HG03045 (cell line): ENCODE results near the gene ARHGAP26.

Source experiments
- ATAC-seq: cut with Tn5 transposase; IDR thresholded peaks from one replicate; pipeline ENCODE4 v1.9.1; 2021; ENCODE audit warnings: mild to moderate bottlenecking, moderate library complexity; ENCODE audit not compliant: unreplicated experiment

Gene ARHGAP26

GRCh38 chr5:143148771-143149170, 378.6 kb downstream of the ARHGAP26 start:
- no peak for ATAC-seq

- ATAC-seq = no peak
These were observed 379.6 kb downstream of the ARHGAP26 start for GRCh38 chr5:143149759-143150158.

DNA sequence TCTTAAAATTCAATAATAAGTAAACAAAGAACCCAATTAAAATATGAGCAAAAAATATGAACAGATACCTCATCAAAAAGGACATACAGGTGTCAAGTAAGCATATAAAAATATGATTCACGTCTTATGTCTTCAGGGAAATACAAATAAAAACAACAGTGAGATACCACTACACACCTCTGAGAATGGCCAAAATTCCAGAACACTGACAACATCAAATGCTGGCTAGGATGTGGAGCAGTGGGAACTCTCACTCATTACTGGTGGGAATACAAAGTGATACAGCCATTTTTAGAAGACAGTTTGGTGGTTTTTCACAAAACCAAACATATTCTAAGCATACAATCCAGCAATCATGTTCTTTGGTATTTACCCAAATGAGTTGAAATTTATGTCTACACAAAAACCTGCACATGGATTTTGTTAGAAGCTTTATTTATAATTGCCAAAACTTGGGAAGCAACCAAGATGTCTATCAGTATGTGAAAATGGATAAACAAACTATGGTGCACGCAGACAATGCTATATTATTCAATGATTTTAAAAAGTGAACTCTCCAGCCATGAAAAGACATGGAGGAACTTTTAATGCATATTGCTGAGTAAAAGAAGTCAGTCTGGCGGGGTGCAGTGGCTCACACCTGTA, 381.0 kb downstream of the ARHGAP26 start:
- no peak for ATAC-seq

- ATAC-seq = no peak
These were observed 382.3 kb downstream of the ARHGAP26 start for GRCh38 chr5:143152445-143152844.

GRCh38 chr5:143153332-143154119, 383.3 kb downstream of the ARHGAP26 start:
- ATAC-seq = no peak

DNA sequence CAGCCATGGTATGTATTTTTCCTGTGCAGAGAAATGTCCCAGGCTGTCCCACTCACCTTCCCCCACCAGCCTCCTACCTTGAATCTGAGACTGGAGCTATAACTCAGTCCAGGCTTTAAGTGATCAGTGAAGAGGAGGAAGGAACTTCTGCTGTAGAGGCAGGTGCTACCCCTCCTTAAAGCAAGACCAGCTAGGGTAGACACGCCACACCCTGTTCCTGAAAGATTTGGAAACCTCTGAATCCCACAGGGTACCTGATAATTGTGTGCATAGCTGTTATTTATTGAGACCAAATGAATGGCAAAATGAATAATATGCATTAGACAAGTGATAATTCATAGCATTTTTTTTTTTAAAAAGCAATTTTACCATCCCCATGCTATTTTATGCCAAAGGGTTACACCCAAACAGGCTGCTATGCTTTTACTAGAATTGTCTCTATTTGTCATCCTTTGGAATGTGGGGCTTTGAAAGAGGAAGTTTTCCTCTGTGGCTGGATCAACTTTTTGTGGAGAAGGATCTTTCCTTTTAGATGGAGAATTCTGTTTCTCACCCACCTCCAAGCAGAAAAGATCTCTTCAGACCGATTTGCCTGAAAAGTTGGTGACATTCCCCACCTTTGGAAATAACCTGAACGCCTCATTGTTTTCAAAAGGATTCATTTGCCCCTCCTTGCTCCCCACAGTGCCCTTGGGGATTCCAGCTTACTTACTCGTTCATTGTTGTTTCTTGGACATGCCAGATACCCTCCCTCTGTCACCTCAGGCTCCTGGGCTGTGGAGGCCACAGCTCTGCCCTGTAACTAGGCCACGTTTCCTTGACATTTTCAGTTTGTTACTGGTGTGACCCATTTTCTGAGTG, 384.6 kb downstream of the ARHGAP26 start:
- ATAC-seq = no peak

DNA sequence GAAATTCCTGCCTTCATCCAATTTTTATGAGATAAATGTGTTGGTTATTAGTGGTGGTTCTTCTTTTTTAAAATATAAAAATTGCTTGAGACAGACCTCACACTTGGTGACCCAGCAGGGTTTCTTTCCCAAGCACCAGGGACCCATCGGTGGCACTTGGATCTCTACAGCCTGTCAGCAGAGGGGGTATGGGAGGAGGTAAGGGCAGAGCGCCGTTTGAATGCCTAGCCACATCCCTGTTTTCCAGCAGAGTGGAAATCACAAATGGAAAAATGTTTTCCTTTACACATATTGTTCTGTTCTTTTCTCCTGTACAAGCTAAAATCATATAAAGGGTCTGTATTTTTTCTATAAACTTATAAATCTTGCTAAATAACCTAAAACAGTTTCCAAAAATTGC, 385.3 kb downstream of the ARHGAP26 start:
- no peak for ATAC-seq

GRCh38 chr5:143156086-143156485, 385.9 kb downstream of the ARHGAP26 start:
- ATAC-seq = no peak

DNA sequence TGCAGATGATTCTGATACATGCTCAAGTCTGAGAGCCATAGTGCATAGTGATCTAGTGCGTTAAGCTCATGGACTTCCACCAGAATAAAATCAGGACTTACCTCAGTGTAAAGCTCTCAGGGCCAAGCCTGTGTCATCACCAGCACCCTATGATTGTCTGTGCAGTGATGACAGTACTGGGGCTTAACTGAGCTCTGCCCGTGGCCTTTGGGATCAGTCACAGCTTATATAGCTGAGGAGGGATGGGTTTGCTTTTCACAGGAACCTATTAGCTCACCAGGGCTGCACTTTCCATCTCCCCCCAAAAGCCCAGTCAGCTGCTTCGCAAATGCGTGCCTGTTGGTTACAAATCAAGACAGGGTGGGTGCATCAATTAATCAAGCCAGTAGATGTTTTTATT, 386.4 kb downstream of the ARHGAP26 start:
- ATAC-seq = no peak

DNA sequence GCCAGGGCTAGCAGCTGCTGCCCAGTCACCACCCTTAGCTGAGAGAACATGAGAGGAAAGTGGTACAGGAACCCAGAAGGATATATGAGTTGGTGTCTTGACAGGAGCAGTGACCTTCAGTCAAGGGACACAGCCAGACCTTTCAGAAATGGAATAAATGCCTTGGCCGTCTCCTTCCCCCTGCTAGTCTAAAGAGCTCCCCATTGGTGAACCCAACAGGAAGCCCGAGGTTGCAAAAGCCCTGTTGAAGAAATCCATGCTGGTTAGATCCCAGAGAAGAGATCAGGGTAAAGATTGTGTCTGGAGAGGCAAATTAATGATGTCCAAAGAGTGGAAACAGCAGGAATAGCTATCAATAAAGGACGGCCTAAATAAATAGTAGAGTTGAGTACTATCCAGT, 388.9 kb downstream of the ARHGAP26 start:
- no peak for ATAC-seq

DNA sequence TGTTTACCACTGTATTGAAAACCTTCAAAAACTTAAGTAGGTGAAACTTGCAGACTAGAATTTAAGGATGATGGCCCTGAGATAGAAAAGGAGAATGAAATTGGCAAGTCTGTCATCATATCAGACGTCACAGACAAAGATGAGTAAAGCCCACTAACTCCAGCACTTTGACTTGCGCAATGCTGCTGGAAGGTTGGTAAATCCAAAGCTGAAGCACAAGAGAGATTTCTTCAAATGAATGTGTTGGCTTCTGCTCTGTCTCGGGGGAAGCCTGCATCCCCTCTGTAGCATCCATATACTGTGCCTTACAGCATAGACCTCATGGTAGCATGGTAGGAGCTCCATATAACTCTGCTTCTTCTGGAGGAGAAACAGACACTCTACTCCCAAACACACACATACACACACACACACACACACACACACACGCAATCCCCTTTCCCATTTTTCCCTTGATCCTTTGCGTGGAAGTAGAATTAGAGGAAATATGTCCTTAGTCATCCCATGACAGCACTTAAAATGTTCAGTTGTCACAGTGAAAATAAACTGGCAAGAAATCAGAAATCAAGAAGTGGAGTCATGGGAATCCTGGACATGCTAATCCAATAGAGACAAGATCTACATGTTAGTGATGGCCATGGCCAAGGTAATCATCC, 391.8 kb downstream of the ARHGAP26 start:
- no peak for ATAC-seq

DNA sequence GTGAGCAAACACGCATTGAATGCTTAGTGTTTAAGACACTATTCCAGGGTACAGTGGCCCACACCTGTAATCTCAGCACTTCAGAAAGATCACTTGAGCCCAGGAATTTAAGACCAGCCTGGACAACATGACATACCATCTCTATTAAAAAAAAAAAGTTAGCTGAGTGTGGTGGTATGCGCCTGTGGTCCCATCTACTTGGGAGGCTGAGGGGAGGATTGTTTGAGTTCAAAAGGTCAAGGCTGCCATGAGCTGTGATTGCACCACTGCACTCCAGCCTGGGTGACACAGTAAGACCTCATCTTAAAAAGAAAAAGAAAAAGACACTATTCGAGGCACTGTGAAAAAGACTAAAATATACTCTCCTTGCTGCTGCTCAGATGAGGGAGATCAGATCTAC, 392.6 kb downstream of the ARHGAP26 start:
- no peak for ATAC-seq

GRCh38 chr5:143164557-143164956, 394.4 kb downstream of the ARHGAP26 start:
- no peak for ATAC-seq

- ATAC-seq = no peak
These were observed 395.1 kb downstream of the ARHGAP26 start for GRCh38 chr5:143165049-143165880.

GRCh38 chr5:143166090-143166489, 395.9 kb downstream of the ARHGAP26 start:
- ATAC-seq = no peak

GRCh38 chr5:143166661-143167420, 396.7 kb downstream of the ARHGAP26 start:
- no peak for ATAC-seq

- ATAC-seq = no peak
These were observed 398.1 kb downstream of the ARHGAP26 start for GRCh38 chr5:143168171-143168741.

GRCh38 chr5:143168921-143169810, 399.0 kb downstream of the ARHGAP26 start:
- no peak for ATAC-seq
